Esophagus (tissue), 2 donors: Measurements from ENCODE around the gene CACNB4. TPM values are rescaled to one million over a fixed set of nuclear protein-coding genes. Genes with fewer than 3 reads are reported as not detected.
"Not testable (repeated sequence)": the region's sequence is repeated elsewhere in the genome, so short reads cannot be mapped to it uniquely, and the experiment has no call there.

Source experiments
- H3K27ac ChIP-seq, 2 donors: one replicate each; pipeline ENCODE4 v1.5.1; 2013; ENCODE audit warnings: low read depth in 2 of 2, mild to moderate bottlenecking in 2 of 2, inconsistent platforms in 1 of 2, low read length in 1 of 2, moderate library complexity in 1 of 2
- H3K27me3 ChIP-seq, 2 donors: one replicate each; pipeline ENCODE4 v1.6.1; 2013; ENCODE audit warnings: low read length in 2 of 2, control low read depth in 1 of 2, mild to moderate bottlenecking in 1 of 2; ENCODE audit not compliant: insufficient read depth in 2 of 2, control insufficient read depth in 1 of 2
- H3K36me3 ChIP-seq, 2 donors: one replicate each; pipeline ENCODE4 v1.6.1; 2013; ENCODE audit warnings: low read length in 1 of 2; ENCODE audit not compliant: control insufficient read depth in 2 of 2, insufficient read depth in 2 of 2
- H3K4me1 ChIP-seq, 2 donors: one replicate each; pipeline ENCODE4 v1.6.1; 2013; ENCODE audit warnings: low read length in 1 of 2; ENCODE audit not compliant: control insufficient read depth in 2 of 2, insufficient read depth in 2 of 2
- H3K4me3 ChIP-seq, 2 donors: one replicate each; pipeline ENCODE4 v1.5.1; 2013; ENCODE audit warnings: low read length in 2 of 2, mild to moderate bottlenecking in 2 of 2, low read depth in 1 of 2, moderate library complexity in 1 of 2
- H3K9me3 ChIP-seq, 2 donors: one replicate each; pipeline ENCODE4 v1.6.1; 2013; ENCODE audit warnings: mild to moderate bottlenecking in 2 of 2, low read depth in 1 of 2, low read length in 1 of 2, moderate library complexity in 1 of 2; ENCODE audit not compliant: control insufficient read depth in 2 of 2, insufficient read depth in 1 of 2
- WGBS, 2 donors: extraction: QIAGEN DNeasy Blood & Tissue Kit; methylation state at CpG; one replicate each; pipeline ENCODE4 v1.1.7; 2013; 5-methylcytosine and 5-hydroxymethylcytosine counted together
- polyA plus RNA-seq, 2 donors: library from polyadenylated mRNA; stranded (reverse); fragments of 200-250 nt; gene quantifications; one replicate each; pipeline ENCODE4 v1.2.3, GENCODE V29; 2013
- donor health status: healthy with polysubstance abuse.
- donor health status: Bipolar disorder and iron deficiency.

CACNB4 gene
- polyA plus RNA-seq, 2 donors = 1.2 to 1.3 TPM

- peaks cover 2% of the 10 kb centered on the region in 2 donors for H3K4me1 ChIP-seq
- H3K36me3 ChIP-seq = no peaks in the 10 kb centered on the region
- peak overlapping the region in 1 of 2 donors; percentile 17 for H3K27ac ChIP-seq
- no peak overlapping the region for H3K4me3 ChIP-seq
- no peaks in the 10 kb centered on the region for H3K9me3 ChIP-seq
- H3K27me3 ChIP-seq = no peaks in the 10 kb centered on the region
- 93 to 98% methylated on average over 7 of the region's 7 CpGs for WGBS, 2 donors
Measured at GRCh38 chr2:151945602-151946001, 153.2 kb downstream of the CACNB4 start.

- Histone ChIP-seq H3K9me3 (no peaks in the 10 kb centered on the region), H3K36me3 (no peaks in the 10 kb centered on the region), H3K4me3 (no peak overlapping the region), H3K4me1 (peaks cover 2% of the 10 kb centered on the region in 2 donors), H3K27ac (peak overlapping the region in 1 of 2 donors; percentile 17), H3K27me3 (no peaks in the 10 kb centered on the region)
- 58 to 74% methylated on average over 2 of the region's 2 CpGs for WGBS, 2 donors
Measured at GRCh38 chr2:151945186-151945585, 153.7 kb downstream of the CACNB4 start.

- no peak overlapping the region for H3K4me3 ChIP-seq
- no peaks in the 10 kb centered on the region for H3K36me3 ChIP-seq
- peaks cover 2% of the 10 kb centered on the region in 2 donors for H3K4me1 ChIP-seq
- WGBS, 2 donors = 51 to 53% methylated on average over 1 of the region's 1 CpG
- no peaks in the 10 kb centered on the region for H3K9me3 ChIP-seq
- H3K27ac ChIP-seq = no peak overlapping the region
- no peaks in the 10 kb centered on the region for H3K27me3 ChIP-seq
Measured at GRCh38 chr2:151943461-151943860, 155.4 kb downstream of the CACNB4 start.

GRCh38 chr2:151942540-151943205 is 156.2 kb downstream of the CACNB4 start:
- not testable (repeated sequence) for H3K27ac ChIP-seq, H3K9me3 ChIP-seq, H3K27me3 ChIP-seq, H3K36me3 ChIP-seq, H3K4me1 ChIP-seq, H3K4me3 ChIP-seq
- WGBS, 2 donors = 91 to 93% methylated on average over 10 of the region's 10 CpGs

- Histone ChIP-seq H3K27me3 (no peaks in the 10 kb centered on the region), H3K9me3 (no peaks in the 10 kb centered on the region), H3K36me3 (no peaks in the 10 kb centered on the region), H3K27ac (no peak overlapping the region), H3K4me1 (no peaks in the 10 kb centered on the region), H3K4me3 (no peak overlapping the region)
Measured at GRCh38 chr2:151937966-151938365, 160.9 kb downstream of the CACNB4 start.

- Histone ChIP-seq H3K27me3 (no peaks in the 10 kb centered on the region), H3K9me3 (no peaks in the 10 kb centered on the region), H3K27ac (no peak overlapping the region), H3K4me3 (no peak overlapping the region), H3K36me3 (no peaks in the 10 kb centered on the region), H3K4me1 (no peaks in the 10 kb centered on the region)
- 84 to 86% methylated on average over 4 of the region's 4 CpGs for whole genome bisulfite sequencing, 2 donors
Measured at GRCh38 chr2:151936626-151937025, 162.2 kb downstream of the CACNB4 start.

DNA sequence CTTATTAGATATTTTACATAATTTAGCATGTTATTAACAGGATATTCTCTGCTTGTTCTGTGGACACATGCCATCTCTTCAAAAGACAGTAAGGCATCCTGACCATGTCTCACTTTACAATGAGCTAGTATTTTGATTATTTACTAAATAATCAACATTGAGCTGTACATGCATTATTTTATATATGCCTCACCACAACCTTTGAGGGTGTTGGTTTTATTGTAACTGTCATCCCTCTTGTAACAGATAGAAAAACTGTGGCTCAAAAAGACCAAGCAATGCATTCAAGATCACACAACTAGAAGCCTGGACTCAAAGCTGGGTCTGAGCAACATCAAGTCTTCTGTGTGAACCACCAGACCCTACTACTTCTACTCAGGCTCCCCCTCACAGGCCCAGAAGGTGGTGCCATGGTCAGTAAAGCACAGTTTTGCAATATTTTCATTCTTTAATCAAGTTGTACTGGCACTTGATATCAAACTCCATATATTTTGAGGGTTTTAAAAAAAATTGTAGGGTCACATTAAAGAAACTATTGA is 165.5 kb downstream of the CACNB4 start:
- Histone ChIP-seq H3K27me3 (no peaks in the 10 kb centered on the region), H3K4me3 (no peak overlapping the region), H3K27ac (no peak overlapping the region), H3K9me3 (no peaks in the 10 kb centered on the region), H3K36me3 (no peaks in the 10 kb centered on the region), H3K4me1 (no peaks in the 10 kb centered on the region)

- Histone ChIP-seq H3K27ac (no peak overlapping the region), H3K9me3 (no peaks in the 10 kb centered on the region), H3K27me3 (no peaks in the 10 kb centered on the region), H3K4me1 (no peaks in the 10 kb centered on the region), H3K4me3 (no peak overlapping the region), H3K36me3 (no peaks in the 10 kb centered on the region)
- WGBS, 2 donors = 86 to 96% methylated on average over 1 of the region's 1 CpG
Measured at GRCh38 chr2:151931756-151932155, 167.1 kb downstream of the CACNB4 start.

DNA sequence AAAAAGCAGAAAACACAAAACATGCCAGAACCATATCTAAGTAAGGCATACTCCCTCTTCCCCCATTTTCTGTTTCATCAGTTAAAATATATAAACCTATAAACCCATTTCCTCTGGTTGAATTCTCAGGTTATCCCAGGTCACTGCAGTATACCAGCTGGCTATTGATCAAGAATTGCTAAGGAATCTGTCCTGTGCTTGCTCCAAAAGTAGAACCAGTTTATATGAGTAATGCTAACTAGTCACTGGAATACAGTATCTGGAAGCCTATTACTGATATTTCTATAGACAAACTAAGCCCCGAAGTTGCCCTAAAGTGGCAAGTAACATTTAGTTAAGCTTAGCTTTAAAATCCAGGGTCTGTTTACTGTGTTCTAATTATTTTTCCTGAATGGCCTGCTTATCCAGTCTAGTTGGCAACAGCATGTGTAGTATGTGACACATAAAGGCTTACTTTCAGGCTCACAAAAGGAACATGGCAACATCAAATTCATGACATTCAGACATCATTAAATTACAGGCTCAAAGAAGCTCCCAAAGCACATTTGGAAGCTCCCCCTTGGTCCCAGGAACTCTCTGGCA is 167.7 kb downstream of the CACNB4 start:
- Histone ChIP-seq H3K36me3 (no peaks in the 10 kb centered on the region), H3K27me3 (no peaks in the 10 kb centered on the region), H3K4me1 (no peaks in the 10 kb centered on the region), H3K9me3 (no peaks in the 10 kb centered on the region), H3K27ac (peak overlapping the region in 1 of 2 donors; percentile 13), H3K4me3 (no peak overlapping the region)
- WGBS, 2 donors = 56 to 69% methylated on average over 1 of the region's 1 CpG

GRCh38 chr2:151930042-151930441 is 168.8 kb downstream of the CACNB4 start:
- Histone ChIP-seq H3K27ac (no peak overlapping the region), H3K9me3 (no peaks in the 10 kb centered on the region), H3K36me3 (no peaks in the 10 kb centered on the region), H3K4me3 (no peak overlapping the region), H3K27me3 (no peaks in the 10 kb centered on the region), H3K4me1 (no peaks in the 10 kb centered on the region)
- 72 to 73% methylated on average over 2 of the region's 2 CpGs for WGBS, 2 donors
